ENCODE results near the gene PPIL1.
"Not testable (repeated sequence)": the region's sequence is repeated elsewhere in the genome, so short reads cannot be mapped to it uniquely, and the experiment has no call there.

Gene PPIL1

DNA sequence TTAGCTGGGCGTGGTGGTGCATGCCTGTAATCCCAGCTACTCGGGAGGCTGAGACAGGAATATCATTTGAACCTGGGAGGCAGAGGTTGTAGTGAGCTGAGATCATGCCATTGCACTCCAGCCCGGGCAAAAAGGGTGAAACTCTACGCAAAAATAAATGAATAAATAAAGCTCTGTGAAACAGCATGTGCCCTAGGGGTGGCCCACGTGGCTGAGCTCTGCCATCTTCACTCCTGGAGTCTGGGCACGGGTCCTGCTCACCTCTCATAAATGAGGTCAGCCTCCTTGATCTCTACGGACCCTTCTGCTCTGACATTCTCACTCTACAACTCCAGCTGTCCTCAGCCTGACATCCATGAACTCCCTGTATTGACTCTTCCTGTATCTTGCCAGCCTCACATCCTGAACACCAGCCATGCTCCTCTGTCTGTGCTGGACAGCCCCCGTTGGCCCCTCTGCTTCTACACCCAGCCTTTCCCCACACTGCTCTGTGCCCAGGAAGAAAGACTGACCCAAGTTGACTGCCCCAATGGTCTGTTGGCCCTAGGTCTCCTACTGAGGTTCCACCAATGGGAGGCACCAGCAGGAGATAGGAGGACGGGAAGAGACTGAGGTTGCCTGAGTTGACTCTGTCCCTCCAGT is 57.3 kb downstream of the PPIL1 start:
- DNase-seq (ENCODE audit: low read depth in 2 of 2), result no peak

DNA sequence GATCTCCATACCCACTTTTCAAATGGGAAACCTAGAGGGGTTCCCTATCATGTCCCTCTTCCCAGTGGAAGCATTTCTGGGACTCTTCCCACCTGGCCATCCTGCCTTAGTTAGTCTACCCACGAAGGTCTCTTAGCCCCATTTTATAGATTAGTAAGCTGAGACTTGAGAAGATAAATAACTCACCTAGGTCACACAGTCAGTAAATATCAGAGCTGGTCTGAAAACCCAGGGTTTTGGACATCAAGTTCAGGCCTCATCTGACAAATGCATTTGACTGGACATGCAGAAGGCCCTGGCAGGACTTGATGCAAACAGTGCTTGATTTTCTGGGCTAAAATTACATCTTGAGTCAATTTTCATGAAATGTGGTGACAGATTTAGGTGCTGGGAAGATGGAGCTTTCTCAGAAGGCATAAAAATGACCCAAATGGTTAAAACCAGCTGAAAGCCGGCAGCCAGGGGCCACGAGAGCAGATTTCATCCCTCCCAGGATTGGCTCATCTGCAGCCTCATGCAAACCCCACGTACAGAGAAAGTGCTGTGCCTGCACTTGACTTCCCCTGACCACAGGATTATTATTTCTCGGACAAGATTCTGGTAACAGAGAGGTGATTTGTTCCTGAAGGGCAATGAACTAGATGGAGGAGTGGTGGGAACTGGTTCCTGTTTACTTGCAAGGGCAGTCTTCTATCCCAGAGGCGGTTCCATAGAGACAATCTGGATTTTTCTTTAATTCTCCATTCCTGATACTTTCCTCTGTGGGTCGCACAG is 58.5 kb downstream of the PPIL1 start:
- DNase-seq (ENCODE audit: low read depth in 2 of 2), result no peak

DNA sequence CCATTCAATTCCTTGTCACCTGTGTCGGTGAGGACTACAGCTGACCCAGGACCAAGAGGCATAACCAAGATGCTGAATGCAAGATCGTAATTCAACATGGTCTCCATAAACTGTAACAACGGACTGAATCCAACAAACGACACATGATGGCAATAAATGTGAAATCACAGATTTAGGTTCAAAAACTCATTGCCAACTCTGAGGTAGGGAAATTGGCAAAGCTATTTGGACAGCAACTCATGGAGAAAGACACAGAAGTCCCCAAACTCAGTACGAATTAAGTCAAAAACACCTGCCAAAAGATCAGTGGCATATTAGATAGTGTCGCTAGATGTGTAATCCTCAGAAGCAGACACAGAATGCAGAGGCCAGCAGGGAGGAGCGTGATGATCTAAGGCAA is 60.4 kb downstream of the PPIL1 start:
- DNase-seq (ENCODE audit: low read depth in 2 of 2), result no peak

DNA sequence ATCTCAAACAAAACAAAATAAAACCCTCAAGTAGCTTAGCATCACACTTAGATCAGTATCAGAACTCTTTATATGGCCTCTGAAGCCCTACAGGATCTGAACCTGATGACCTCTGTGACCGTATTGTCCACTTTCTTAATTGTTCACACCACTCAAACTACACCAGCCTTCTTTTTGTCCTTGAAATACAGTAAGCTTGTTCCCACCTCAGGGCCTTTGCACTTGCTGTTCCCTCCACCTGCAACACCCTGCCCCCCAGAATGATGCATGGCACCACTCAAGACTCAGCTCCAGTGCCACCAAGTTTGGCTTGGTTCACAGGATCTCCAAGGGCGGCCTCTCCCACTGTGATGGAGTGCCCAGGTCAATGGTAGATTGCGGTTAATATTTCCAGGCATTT is 61.1 kb downstream of the PPIL1 start:
- DNase-seq (ENCODE audit: low read depth in 2 of 2), result no peak

DNA sequence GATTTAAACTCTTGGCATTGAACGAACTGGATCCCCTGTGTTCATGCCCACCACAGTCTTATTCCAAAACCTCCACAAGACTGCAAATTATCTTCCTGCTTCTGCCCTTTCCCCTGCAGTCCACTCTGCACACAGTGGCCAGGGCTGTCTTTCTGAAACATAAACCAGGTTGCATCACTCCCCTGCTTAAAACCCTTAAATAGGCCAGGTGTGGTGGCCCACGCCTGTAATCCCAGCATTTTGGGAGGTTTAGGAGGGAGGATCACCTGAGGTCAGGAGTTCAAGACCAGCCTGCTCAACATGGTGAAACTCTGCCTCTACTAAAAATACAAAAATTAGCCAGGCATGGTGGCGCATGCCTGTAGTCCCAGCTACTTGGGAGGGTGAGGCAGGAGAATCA is 61.6 kb downstream of the PPIL1 start:
- not testable (repeated sequence) for DNase-seq (ENCODE audit: low read depth in 2 of 2)

DNA sequence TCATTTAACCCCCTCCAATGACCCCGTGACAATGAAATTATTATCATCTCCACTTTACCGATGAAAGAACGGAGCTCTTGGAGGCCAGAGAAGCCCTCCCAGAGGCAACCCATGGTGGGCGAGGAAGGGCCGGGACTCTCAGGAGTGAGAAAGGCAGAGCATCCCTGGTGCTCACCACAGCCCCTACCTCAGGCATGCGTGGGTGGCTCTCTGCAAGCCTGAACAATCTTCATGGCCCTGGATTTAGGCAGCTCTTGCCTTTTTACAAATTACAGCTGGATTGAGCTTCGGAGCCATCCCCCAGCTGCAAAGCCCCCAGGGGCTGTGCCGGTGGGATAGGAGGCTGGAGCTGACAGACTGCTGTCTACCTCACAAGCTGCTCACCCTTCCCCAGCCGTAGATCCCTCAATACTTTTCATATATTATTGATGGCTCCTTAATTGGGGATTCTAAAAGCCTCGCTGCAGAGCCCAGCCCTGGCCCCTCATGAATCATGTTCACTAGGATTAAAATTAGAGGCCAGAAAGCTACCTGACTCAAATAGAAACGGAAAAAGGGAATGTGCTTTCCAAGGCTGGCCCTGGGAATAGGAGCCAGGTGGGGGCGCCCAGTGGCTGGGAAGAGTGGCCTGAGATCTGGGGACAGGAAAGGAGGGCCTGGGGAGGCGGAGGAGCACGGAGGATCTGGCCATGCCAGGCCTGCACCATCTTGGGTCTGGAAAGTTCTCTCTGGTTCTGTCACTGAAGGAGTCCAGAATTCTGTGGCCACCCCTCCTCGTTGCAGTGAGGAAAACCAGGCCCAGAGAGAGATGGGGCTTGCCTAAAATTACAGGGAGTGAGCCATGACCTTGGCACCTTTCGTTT is 64.4 kb downstream of the PPIL1 start:
- no peak for DNase-seq (ENCODE audit: low read depth in 2 of 2)

DNA sequence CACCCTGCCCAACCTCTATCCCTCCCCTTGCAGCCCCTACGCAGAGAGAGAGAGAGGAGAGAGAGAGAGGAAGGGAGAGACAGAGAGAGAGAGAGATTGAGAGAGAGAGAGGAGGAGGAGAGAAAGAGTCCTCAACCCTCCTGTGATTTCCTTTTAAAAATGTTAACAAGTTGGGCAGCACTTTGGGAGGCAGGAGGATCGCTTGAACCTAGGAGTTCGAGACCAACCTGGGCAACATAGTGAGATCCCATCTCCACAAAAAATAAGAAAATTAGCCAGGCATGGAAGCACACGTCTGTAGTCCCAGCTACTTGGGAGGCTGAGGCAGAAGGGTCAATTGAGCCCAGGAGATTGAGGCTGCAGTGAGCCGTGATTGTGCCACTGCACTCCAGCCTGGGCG is 65.4 kb downstream of the PPIL1 start:
- no peak for DNase-seq (ENCODE audit: low read depth in 2 of 2)

DNA sequence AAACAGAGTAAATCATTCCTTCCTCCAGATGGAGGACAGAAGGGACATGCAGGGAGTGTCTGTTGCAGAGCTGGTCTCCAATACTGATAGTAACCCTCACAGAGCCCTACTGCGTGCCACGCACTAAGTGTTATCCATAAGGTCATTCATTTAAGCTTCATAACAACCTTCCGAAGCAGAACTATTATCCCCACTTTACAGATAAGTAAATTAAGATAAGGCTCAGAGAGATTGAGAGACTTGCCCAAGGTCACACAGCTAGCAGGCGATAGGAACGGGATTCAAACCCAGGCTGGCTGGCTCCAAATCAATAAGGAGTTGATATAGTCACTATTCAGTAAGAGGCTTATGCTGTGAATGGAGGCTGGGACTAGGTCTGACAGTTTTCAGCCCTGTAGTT is 66.0 kb downstream of the PPIL1 start:
- no peak for DNase-seq (ENCODE audit: low read depth in 2 of 2)

DNA sequence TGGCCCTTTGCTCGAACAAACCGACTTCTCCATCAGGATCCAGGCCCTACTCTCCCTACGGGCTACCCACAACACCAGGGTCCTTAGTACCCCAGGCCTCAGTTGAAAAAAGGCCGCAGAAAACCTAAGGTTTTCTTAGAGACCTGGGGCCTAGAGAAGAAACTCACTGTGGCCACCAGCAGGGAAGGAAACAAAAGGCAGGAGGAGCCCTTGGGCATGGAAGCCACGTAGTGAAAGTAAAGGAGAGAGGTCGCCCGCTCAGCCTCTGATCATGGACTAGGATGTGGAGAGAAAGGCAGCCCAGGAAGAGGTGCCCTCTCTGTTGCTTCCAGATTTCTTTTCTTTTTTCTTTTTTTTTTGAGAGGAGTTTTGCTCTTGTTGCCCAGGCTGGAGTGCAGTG is 66.9 kb downstream of the PPIL1 start:
- DNase-seq (ENCODE audit: low read depth in 2 of 2), result no peak

DNA sequence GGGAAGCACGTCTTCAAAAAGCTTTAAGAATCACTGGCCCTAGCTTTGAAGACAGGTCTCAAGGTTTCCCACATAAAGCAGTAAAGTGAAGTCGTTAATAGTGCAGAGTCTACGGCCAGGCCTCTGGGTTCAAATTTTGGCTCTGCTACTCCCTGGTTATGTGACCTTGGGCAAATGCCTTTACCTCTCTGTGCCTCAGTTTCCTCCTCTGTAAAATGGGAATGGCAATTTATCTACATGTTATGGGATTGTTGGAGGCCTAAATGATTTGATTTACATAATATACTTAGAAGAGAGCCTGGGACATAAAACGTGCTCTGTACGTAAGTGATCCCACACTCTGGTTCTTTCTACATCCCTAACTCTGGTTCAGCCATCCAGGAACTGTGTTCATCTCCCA is 67.5 kb downstream of the PPIL1 start:
- DNase-seq (ENCODE audit: low read depth in 2 of 2), result no peak

DNA sequence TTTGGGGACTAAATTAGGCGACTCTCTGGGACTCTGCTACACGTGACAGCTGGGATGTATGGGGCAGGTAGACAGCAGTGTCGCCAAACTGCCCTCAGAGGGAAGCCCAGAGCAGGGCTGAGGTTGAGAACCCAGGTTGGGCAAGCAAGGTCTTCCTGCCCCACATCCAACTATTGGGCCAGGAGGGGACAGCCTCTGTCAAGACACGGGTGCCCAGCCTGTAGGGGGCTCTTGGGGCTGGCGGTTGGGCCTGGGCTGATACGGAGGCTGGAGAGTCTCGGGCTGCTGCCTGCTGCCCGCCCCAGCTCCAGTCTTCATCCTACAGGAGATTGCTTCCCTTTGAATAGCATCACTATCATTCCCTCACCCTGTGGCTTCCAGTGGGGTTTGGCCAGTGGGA is 68.7 kb downstream of the PPIL1 start:
- DNase-seq (ENCODE audit: low read depth in 2 of 2), result no peak

DNA sequence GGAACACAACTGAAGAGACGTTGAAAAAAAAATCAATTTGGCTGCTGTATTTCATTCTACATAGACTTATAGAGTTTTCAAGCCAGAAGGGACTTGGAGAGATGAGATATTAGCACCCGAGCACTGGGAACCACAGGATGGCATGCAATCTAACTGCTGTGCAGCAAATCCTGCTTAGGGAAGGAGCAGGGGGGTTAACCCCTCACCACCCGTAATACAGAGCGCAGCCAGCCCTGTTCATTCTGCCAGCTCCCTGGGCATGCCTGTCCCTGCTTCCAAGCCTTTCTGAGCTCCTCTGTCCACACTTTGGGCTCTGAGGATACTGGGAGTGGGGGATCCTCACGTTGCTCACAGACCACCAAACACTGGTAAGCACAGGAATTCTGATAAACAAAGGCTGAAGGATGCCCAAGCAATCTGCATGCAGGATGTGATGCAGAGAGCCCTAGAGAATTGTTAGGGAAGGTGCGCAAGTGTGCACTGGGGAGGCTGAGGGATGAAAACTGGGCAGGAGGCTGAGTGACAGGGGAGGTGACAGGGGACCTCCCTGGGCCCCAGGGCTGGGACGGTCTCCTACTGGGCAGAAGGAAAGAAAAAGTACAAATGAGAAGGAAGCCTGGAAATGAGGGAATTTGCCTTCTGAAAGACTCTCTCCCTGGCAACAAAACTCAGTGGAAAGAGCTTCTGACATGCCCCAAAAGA is 69.4 kb downstream of the PPIL1 start:
- no peak for DNase-seq (ENCODE audit: low read depth in 2 of 2)
